Peyer's patch (tissue), 4 donors: ENCODE results near the gene MGST2.

ENCODE experiments used
- POLR2A ChIP-seq, 2 donors: fragments of 450-650 bp; IDR thresholded peaks; one replicate each; pipeline ENCODE4 v1.5.1; 2017; ENCODE audit warnings: antibody characterized with exemption in 2 of 2, mild to moderate bottlenecking in 2 of 2, moderate library complexity in 2 of 2
- TF ChIP-seq, protein P1 (sequence below), 6 experiments: fragments of 450-650 bp in 4 of 6; fragments of 200-600 bp in 2 of 6; sonication (generic) in 1 of 6; IDR thresholded peaks; one replicate each; pipeline ENCODE4 v1.5.1; 2017 to 2019; ENCODE audit warnings: antibody characterized with exemption in 6 of 6, mild to moderate bottlenecking in 3 of 6, moderate library complexity in 1 of 6

DNA sequence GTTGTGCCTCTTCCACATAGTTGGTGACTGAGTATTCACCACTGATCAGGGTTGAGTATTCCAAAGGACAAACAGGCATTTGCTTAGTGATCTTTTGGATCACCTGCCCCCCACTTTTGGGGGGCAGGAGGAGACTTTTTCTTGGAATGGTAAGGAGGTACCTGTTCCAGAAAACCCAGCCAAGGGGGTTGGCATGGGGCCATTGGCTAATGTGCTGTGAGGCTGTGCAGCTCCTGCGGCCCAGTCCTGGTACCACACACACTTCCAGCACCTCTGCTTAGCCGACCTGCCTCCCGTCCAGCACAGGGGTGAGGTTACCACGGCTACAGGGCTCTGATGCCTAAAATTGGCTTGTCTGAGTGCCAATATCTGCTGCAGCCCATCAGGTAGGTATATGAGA, 40.1 kb upstream of the MGST2 start:
- TF ChIP-seq, protein P1, sequence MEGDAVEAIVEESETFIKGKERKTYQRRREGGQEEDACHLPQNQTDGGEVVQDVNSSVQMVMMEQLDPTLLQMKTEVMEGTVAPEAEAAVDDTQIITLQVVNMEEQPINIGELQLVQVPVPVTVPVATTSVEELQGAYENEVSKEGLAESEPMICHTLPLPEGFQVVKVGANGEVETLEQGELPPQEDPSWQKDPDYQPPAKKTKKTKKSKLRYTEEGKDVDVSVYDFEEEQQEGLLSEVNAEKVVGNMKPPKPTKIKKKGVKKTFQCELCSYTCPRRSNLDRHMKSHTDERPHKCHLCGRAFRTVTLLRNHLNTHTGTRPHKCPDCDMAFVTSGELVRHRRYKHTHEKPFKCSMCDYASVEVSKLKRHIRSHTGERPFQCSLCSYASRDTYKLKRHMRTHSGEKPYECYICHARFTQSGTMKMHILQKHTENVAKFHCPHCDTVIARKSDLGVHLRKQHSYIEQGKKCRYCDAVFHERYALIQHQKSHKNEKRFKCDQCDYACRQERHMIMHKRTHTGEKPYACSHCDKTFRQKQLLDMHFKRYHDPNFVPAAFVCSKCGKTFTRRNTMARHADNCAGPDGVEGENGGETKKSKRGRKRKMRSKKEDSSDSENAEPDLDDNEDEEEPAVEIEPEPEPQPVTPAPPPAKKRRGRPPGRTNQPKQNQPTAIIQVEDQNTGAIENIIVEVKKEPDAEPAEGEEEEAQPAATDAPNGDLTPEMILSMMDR (IDR thresholded peaks at IDR 0.05), result no peak
- TF ChIP-seq POLR2A (IDR thresholded peaks at IDR 0.05), result no peak
